H9 (cell line): ENCODE results near the gene RASSF8. TPM values are rescaled to one million over a fixed set of nuclear protein-coding genes. Genes with fewer than 3 reads are reported as not detected.
A peak's percentile ranks its signal among the peaks of the same experiment; 100 is the strongest.

Source experiments
- DNase-seq: peaks from one replicate; pipeline ENCODE4 v3.0.0-alpha.2; 2017
- H2AFZ ChIP-seq: one replicate; pipeline ENCODE4 v1.6.1; 2013; ENCODE audit warnings: mild to moderate bottlenecking, low read length, control low read depth, moderate library complexity
- H2AK5ac ChIP-seq: 2 replicates; pipeline ENCODE4 v1.6.1; 2013; ENCODE audit warnings: low read length, control low read depth, mixed read lengths; ENCODE audit not compliant: insufficient read length
- H2BK120ac ChIP-seq: one replicate; pipeline ENCODE4 v1.6.1; 2013; ENCODE audit warnings: low read depth, mild to moderate bottlenecking, low read length, control low read depth, inconsistent platforms; ENCODE audit not compliant: poor library complexity, severe bottlenecking
- H2BK12ac ChIP-seq: 2 replicates; pipeline ENCODE4 v1.6.1; 2013; ENCODE audit warnings: low read length, control low read depth, mixed read lengths, low read depth; ENCODE audit not compliant: insufficient read length
- H2BK15ac ChIP-seq: 2 replicates; pipeline ENCODE4 v1.6.1; 2013; ENCODE audit warnings: low read depth, low read length, control low read depth
- H2BK20ac ChIP-seq: one replicate; pipeline ENCODE4 v1.6.1; 2013; ENCODE audit warnings: low read depth, mild to moderate bottlenecking, low read length, control low read depth, inconsistent platforms; ENCODE audit not compliant: poor library complexity, severe bottlenecking
- H2BK5ac ChIP-seq: 2 replicates; pipeline ENCODE4 v1.6.1; 2013; ENCODE audit warnings: low read length, control low read depth, mixed read lengths; ENCODE audit not compliant: insufficient read length
- H3K14ac ChIP-seq: 2 replicates; pipeline ENCODE4 v1.6.1; 2013; ENCODE audit warnings: low read length, control low read depth; ENCODE audit not compliant: insufficient read depth
- H3K18ac ChIP-seq: 2 replicates; pipeline ENCODE4 v1.6.1; 2013; ENCODE audit warnings: low read depth, mild to moderate bottlenecking, mixed read lengths, low read length, control low read depth; ENCODE audit not compliant: insufficient read length
- H3K23ac ChIP-seq: 2 replicates; pipeline ENCODE4 v1.6.1; 2013; ENCODE audit warnings: low read length, control low read depth, mixed read lengths, low read depth; ENCODE audit not compliant: insufficient read length
- H3K23me2 ChIP-seq: 2 replicates; pipeline ENCODE4 v1.6.1; 2013; ENCODE audit warnings: low read depth, mild to moderate bottlenecking, mixed read lengths, low read length, control low read depth; ENCODE audit not compliant: insufficient read length, poor library complexity, severe bottlenecking
- H3K27ac ChIP-seq: 2 replicates; pipeline ENCODE4 v1.5.1; 2013; ENCODE audit warnings: low read length, control low read depth, mixed read lengths, low read depth; ENCODE audit not compliant: insufficient read length
- H3K27me3 ChIP-seq: 2 replicates; pipeline ENCODE4 v1.6.1; 2013; ENCODE audit warnings: low read length, control low read depth, inconsistent platforms; ENCODE audit not compliant: insufficient read depth
- H3K4ac ChIP-seq: 2 replicates; pipeline ENCODE4 v1.6.1; 2013; ENCODE audit warnings: low read depth, mild to moderate bottlenecking, control low read depth, inconsistent platforms, low read length, moderate library complexity
- H3K4me1 ChIP-seq: 2 replicates; pipeline ENCODE4 v1.6.1; 2013; ENCODE audit warnings: low read length, control low read depth, inconsistent platforms; ENCODE audit not compliant: insufficient read depth
- H3K4me2 ChIP-seq: 2 replicates; pipeline ENCODE4 v1.6.1; 2013; ENCODE audit warnings: low read length, control low read depth, mixed read lengths; ENCODE audit not compliant: insufficient read length, insufficient read depth
- H3K56ac ChIP-seq: 2 replicates; pipeline ENCODE4 v1.6.1; 2013; ENCODE audit warnings: low read depth, mild to moderate bottlenecking, mixed read lengths, low read length, control low read depth; ENCODE audit not compliant: insufficient read length
- H3K79me1 ChIP-seq: 2 replicates; pipeline ENCODE4 v1.6.1; 2013; ENCODE audit warnings: low read depth, mild to moderate bottlenecking, moderate library complexity, low read length, control low read depth, inconsistent platforms; ENCODE audit not compliant: insufficient read depth, poor library complexity, severe bottlenecking
- H3K79me2 ChIP-seq: 2 replicates; pipeline ENCODE4 v1.6.1; 2013; ENCODE audit warnings: low read length, control low read depth, inconsistent platforms; ENCODE audit not compliant: insufficient read depth
- H3K9ac ChIP-seq: 2 replicates; pipeline ENCODE4 v1.6.1; 2013; ENCODE audit warnings: low read length, control low read depth, mixed read lengths; ENCODE audit not compliant: insufficient read length; ENCODE audit errors: extremely low read depth
- H3K9me3 ChIP-seq: one replicate; pipeline ENCODE4 v1.6.1; 2013; ENCODE audit warnings: low read depth, low read length, inconsistent platforms; ENCODE audit not compliant: control insufficient read depth
- H3T11ph ChIP-seq: one replicate; pipeline ENCODE4 v1.6.1; 2013; ENCODE audit warnings: mild to moderate bottlenecking, low read length, control low read depth, inconsistent platforms
- H4K20me1 ChIP-seq: one replicate; pipeline ENCODE4 v1.6.1; 2013; ENCODE audit not compliant: control insufficient read depth, insufficient read length, insufficient read depth
- H4K5ac ChIP-seq: 2 replicates; pipeline ENCODE4 v1.6.1; 2013; ENCODE audit warnings: low read depth, mild to moderate bottlenecking, mixed read lengths, low read length, control low read depth; ENCODE audit not compliant: insufficient read length
- H4K8ac ChIP-seq: replicated peaks from 2 replicates; pipeline ENCODE4 v1.6.1; 2013; ENCODE audit warnings: low read length, control low read depth, mixed read lengths, low read depth; ENCODE audit not compliant: insufficient read length
- H4K91ac ChIP-seq: 2 replicates; pipeline ENCODE4 v1.6.1; 2013; ENCODE audit warnings: low read depth, mild to moderate bottlenecking, moderate library complexity, mixed read lengths, low read length, control low read depth; ENCODE audit not compliant: insufficient read length
- H3K27ac Mint-ChIP-seq, 3 experiments: 2 replicates in 2 of 3; 3 replicates in 1 of 3; pipeline ENCODE4 v1.8.0; 2020 to 2021; ENCODE audit warnings: mixed read lengths in 3 of 3, mild to moderate bottlenecking in 1 of 3, moderate library complexity in 1 of 3
- H3K27me3 Mint-ChIP-seq: 2 replicates; pipeline ENCODE4 v1.8.0; 2021; ENCODE audit warnings: low read depth, mild to moderate bottlenecking, moderate library complexity, mixed read lengths
- H3K36me3 Mint-ChIP-seq, 3 experiments: 2 replicates in 2 of 3; 3 replicates in 1 of 3; pipeline ENCODE4 v1.8.0; 2020 to 2021; ENCODE audit warnings: low read depth in 3 of 3, mixed read lengths in 3 of 3; ENCODE audit not compliant: insufficient read depth in 1 of 3
- H3K4me1 Mint-ChIP-seq, 2 experiments: 2 replicates each; pipeline ENCODE4 v1.8.0; 2020; ENCODE audit warnings: mixed read lengths in 2 of 2
- H3K4me3 Mint-ChIP-seq, 2 experiments: 2 replicates in 1 of 2; 3 replicates in 1 of 2; pipeline ENCODE4 v1.8.0; 2020 to 2021; ENCODE audit warnings: mild to moderate bottlenecking in 2 of 2, mixed read lengths in 2 of 2, moderate library complexity in 1 of 2
- H3K9me3 Mint-ChIP-seq, 2 experiments: 2 replicates in 1 of 2; 3 replicates in 1 of 2; pipeline ENCODE4 v1.8.0; 2020; ENCODE audit warnings: mild to moderate bottlenecking in 2 of 2, mixed read lengths in 2 of 2, moderate library complexity in 1 of 2
- CTCF ChIP-seq: fragments of 200-600 bp; sonication (generic); conservative IDR thresholded peaks from 3 replicates; pipeline ENCODE4 v1.8.0; 2021; ENCODE audit warnings: antibody characterized with exemption, mild to moderate bottlenecking
- WGBS: extraction: QIAGEN DNeasy Blood & Tissue Kit; methylation state at CpG from one replicate; pipeline ENCODE4 v1.1.7; 2013; ENCODE audit warnings: missing lambda C conversion rate, low lambda C conversion rate, mixed read lengths; ENCODE audit not compliant: insufficient read length; ENCODE audit errors: extremely low coverage; 5-methylcytosine and 5-hydroxymethylcytosine counted together
- total RNA-seq: library from RNA; stranded (reverse); gene quantifications from 2 replicates; pipeline ENCODE4 v1.2.1, GENCODE V29; 2021

Gene RASSF8
- total RNA-seq, 1 experiment from 2014 or later: 38.8 TPM

- no peak overlapping the region for H3K14ac ChIP-seq
- no peak overlapping the region for H3K23ac ChIP-seq
- H3K79me1 ChIP-seq: no peaks in the 10 kb centered on the region
- H2BK15ac ChIP-seq: no peak overlapping the region
- H3K4me1 ChIP-seq: no peaks in the 10 kb centered on the region
- no peak overlapping the region for H3K56ac ChIP-seq
- H3K23me2 ChIP-seq: no peaks in the 10 kb centered on the region
- H2BK12ac ChIP-seq: no peak overlapping the region
- no peak overlapping the region for H3K18ac ChIP-seq
- no peak for TF ChIP-seq CTCF
- H3K9me3 ChIP-seq: no peaks in the 10 kb centered on the region
- WGBS: no CpG with 5 or more reads among the region's 2 CpGs
- no peak overlapping the region for H3K27ac ChIP-seq
- H3K4me2 ChIP-seq: no peak overlapping the region
- no peak overlapping the region for H2BK120ac ChIP-seq
- H3K9me3 Mint-ChIP-seq: no peaks in the 10 kb centered on the region; a peak in 1 of 5 replicates
- no peak overlapping the region for H4K8ac ChIP-seq
- H2BK5ac ChIP-seq: no peak overlapping the region
- no peak overlapping the region for H4K5ac ChIP-seq
- H4K91ac ChIP-seq: no peak overlapping the region
- no peak overlapping the region for H3K4me3 Mint-ChIP-seq
- H3T11ph ChIP-seq: no peak overlapping the region
- peaks cover 19 to 24% of the 10 kb centered on the region in 2 experiments for H3K4me1 Mint-ChIP-seq
- H3K36me3 Mint-ChIP-seq: peaks cover 0 to 4% (median 2%) of the 10 kb centered on the region in 3 experiments; a peak in 4 of 7 replicates
- H4K20me1 ChIP-seq: no peaks in the 10 kb centered on the region
- H3K9ac ChIP-seq: no peak overlapping the region
- H2BK20ac ChIP-seq: no peak overlapping the region
- H3K27ac Mint-ChIP-seq: peak overlapping the region in 1 of 3 experiments; percentile 35; a peak in 1 of 7 replicates
- DNase-seq: no peak
- H2AK5ac ChIP-seq: no peak overlapping the region
- no peak overlapping the region for H3K4ac ChIP-seq
- no peaks in the 10 kb centered on the region for H3K27me3 Mint-ChIP-seq
- H2AFZ ChIP-seq: no peak overlapping the region
- H3K27me3 ChIP-seq: no peaks in the 10 kb centered on the region
- H3K79me2 ChIP-seq: peaks cover 3% of the 10 kb centered on the region; the same call in 1 of the 2 replicates
These were observed 63.1 kb downstream of the RASSF8 start for GRCh38 chr12:26021534-26021933.
